ENCODE data around the gene COPG1.

DNA sequence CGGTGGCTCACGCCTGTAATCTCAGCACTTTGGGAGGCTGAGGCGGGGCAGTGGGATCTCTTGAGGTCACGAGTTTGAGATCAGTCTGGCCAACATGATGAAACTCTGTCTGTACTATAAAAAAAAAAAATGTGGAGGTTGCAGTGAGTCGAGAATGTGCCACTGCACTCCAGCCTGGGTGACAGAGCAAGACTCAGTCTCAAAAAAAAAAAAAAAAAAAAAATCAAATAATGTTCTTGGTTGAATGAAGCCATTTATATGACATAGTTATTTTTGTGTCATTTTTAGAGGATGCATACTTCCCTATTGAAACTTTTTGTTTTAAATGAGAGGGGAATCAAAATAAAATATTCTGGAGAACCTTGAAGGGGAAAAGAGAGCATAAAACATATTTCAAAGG, 32.3 kb downstream of the COPG1 start:
- TF ChIP-seq POLR2A (IDR thresholded peaks at IDR 0.05): no peak
- TF ChIP-seq, protein P1, sequence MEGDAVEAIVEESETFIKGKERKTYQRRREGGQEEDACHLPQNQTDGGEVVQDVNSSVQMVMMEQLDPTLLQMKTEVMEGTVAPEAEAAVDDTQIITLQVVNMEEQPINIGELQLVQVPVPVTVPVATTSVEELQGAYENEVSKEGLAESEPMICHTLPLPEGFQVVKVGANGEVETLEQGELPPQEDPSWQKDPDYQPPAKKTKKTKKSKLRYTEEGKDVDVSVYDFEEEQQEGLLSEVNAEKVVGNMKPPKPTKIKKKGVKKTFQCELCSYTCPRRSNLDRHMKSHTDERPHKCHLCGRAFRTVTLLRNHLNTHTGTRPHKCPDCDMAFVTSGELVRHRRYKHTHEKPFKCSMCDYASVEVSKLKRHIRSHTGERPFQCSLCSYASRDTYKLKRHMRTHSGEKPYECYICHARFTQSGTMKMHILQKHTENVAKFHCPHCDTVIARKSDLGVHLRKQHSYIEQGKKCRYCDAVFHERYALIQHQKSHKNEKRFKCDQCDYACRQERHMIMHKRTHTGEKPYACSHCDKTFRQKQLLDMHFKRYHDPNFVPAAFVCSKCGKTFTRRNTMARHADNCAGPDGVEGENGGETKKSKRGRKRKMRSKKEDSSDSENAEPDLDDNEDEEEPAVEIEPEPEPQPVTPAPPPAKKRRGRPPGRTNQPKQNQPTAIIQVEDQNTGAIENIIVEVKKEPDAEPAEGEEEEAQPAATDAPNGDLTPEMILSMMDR (IDR thresholded peaks at IDR 0.05): no peak
